ENCODE results near the gene ANGPTL5. TPM values are rescaled to one million over a fixed set of nuclear protein-coding genes. Genes with fewer than 3 reads are reported as not detected.
A peak's percentile ranks its signal among the peaks of the same experiment; 100 is the strongest.
"Not testable (repeated sequence)": the region's sequence is repeated elsewhere in the genome, so short reads cannot be mapped to it uniquely, and the experiment has no call there.

The ANGPTL5 gene
- total and polyA plus RNA-seq, 9 donors = 2.8 to 41.0 (median 16.8) TPM

DNA sequence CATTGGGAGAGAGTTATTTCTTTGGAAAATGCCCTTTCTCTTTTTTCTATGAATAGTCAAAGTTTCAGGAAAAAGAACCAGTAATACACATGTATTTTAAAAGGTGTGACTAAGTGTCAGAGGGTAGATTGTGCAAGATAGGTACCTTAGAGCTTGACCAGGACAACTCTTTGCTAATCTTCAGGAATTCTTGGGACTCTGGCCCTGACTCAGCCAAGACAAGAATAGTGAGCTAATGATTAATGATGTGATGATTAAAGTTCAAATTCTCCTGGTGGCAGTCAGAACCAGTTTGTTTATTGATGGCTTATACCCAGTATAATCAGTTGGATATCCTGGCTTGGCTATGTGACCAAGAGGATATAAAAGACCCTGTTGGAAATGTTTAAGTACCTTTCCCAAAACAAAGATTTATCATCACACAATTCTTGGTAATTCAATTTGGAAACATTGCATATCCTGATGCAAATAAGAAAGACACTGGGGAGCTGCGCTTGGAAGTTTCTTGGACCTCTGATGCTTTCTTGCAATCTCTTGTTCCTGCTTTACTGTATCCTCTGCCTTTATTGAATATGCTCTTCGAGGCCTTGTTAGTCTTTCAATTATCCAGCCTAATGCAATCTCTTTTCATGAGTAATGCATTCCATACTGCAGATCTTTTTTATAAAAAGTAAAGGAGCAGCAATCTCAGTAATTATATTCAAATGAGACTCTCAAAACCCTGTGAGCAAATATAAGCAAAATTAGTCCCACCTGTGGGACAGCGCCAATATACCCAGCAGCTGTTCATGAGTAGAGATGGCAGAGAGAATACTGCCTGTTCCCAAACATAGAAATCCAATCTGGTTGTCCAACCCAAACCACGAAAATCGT, 49.5 kb downstream of the ANGPTL5 start:
- Histone ChIP-seq H3K4me3 (no peak overlapping the region), H3K4me1 (ENCODE audit: insufficient read depth) (peaks cover 4% of the 10 kb centered on the region), H3K36me3 (no peaks in the 10 kb centered on the region), H3K27me3 (no peaks in the 10 kb centered on the region), H3K27ac (no peak overlapping the region), H3K9me3 (no peaks in the 10 kb centered on the region)
- 65 to 77% (median 70%) methylated on average over 5 of the region's 5 CpGs for WGBS, 3 donors
- DNase-seq = no peak
- no peak for TF ChIP-seq EP300 (IDR thresholded peaks at IDR 0.05)
- intact Hi-C loops (cut with DNase I) = loop anchor here in 2 of 4 donors (10.0 kb wide), 2 partner anchors 108 to 138 kb away; no protein-coding TSS in a partner anchor

DNA sequence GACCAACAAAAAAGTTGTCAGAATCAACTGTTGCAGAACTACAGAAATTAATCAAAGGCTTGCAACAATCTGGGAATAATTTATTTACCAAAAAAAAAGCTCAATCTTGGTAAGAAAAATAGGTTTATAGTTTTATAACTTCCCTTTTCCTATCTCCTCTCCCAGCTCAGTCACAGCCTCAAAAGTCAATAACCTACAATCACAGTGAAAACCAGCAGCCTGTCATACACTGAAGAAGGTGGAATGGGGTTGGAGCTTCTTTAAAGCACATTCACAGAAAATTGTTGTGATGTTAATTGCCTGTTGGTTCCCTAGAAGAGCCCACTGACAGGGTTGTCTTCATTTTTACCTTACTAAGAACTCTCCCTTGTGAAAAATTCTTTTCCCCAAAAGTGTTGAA, 52.2 kb downstream of the ANGPTL5 start:
- Histone ChIP-seq H3K4me1 (ENCODE audit: insufficient read depth) (peaks cover 4% of the 10 kb centered on the region), H3K9me3 (no peaks in the 10 kb centered on the region), H3K27me3 (no peaks in the 10 kb centered on the region), H3K4me3 (no peak overlapping the region), H3K27ac (no peak overlapping the region), H3K36me3 (no peaks in the 10 kb centered on the region)
- intact Hi-C loops (cut with DNase I) = loop anchor here in 3 of 4 donors (5.0 to 10.0 kb wide), 3 partner anchors 111 to 148 kb away; no protein-coding TSS in a partner anchor
- no peak for DNase-seq
- TF ChIP-seq POLR2A (IDR thresholded peaks at IDR 0.05) (no peak), EP300 (IDR thresholded peaks at IDR 0.05) (no peak)
- TF ChIP-seq, protein P1, sequence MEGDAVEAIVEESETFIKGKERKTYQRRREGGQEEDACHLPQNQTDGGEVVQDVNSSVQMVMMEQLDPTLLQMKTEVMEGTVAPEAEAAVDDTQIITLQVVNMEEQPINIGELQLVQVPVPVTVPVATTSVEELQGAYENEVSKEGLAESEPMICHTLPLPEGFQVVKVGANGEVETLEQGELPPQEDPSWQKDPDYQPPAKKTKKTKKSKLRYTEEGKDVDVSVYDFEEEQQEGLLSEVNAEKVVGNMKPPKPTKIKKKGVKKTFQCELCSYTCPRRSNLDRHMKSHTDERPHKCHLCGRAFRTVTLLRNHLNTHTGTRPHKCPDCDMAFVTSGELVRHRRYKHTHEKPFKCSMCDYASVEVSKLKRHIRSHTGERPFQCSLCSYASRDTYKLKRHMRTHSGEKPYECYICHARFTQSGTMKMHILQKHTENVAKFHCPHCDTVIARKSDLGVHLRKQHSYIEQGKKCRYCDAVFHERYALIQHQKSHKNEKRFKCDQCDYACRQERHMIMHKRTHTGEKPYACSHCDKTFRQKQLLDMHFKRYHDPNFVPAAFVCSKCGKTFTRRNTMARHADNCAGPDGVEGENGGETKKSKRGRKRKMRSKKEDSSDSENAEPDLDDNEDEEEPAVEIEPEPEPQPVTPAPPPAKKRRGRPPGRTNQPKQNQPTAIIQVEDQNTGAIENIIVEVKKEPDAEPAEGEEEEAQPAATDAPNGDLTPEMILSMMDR (IDR thresholded peaks at IDR 0.05) = no peak

DNA sequence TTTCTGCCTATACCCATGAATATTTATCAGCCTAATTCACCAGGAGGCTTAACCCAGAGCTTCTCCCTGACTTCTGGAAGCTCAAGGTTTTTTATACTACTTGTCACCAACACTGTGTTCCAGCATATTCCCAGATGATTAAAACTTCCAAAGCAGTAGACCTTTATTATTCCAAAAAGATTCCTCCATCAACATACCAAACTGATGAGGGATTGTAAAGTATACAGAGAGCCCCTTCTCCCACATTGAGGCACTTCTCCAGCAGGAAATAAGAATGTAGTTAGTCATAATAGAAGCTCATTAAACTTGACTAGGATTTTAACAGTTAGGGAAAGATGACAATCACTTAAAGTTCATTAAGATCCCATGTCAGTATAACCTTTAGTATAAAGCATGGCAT, 53.0 kb downstream of the ANGPTL5 start:
- peak overlapping the region in 1 of 2 donors; percentile 4 for H3K27ac ChIP-seq
- H3K9me3 ChIP-seq = no peaks in the 10 kb centered on the region
- no peak for DNase-seq
- peaks cover 4% of the 10 kb centered on the region for H3K4me1 ChIP-seq (ENCODE audit: insufficient read depth)
- no peak for TF ChIP-seq POLR2A (IDR thresholded peaks at IDR 0.05)
- intact Hi-C loops (cut with DNase I) = loop anchor here in 3 of 4 donors (5.0 to 10.0 kb wide), 3 partner anchors 111 to 149 kb away; no protein-coding TSS in a partner anchor
- no peaks in the 10 kb centered on the region for H3K27me3 ChIP-seq
- no peaks in the 10 kb centered on the region for H3K36me3 ChIP-seq
- no peak overlapping the region for H3K4me3 ChIP-seq

DNA sequence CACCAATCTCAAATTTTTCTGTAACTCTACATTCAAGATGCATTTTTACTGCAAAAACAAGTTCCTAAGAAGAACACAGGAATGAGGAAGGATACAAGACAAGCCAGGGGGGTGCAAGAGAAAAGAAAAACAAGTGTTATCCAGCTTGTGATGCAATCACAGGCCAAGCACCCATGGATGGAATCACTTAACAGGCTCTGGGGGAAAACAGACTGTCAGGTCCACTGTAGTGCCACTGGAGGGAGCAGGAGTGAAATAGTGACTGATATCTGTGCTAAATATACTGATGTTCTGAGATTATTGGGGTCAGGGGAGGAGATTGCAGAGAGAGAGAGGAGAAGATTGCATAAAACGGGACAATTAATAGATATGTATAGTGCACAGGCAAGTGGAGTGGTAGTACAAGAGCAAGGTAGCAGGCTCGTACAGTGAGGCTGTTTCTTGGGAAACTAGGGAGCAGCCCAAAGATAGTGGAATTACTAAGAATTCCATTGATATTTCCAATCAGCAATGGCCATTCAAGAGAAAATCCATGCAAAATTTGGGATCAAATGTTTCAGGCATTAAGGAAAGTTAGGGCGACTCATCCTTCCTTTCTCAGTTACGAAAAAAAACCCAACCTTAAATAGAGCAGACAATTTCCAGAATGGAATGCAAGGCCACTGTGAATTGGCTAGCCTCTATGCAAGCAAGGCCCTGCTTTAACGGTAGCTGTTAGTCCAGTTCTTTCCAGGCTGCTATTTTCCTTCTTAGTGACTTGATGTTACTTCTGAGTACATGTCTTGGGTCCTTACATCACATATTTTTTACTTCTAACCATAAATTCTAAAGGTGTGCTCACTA, 53.7 kb downstream of the ANGPTL5 start:
- Histone ChIP-seq H3K4me1 (ENCODE audit: insufficient read depth) (peaks cover 4% of the 10 kb centered on the region), H3K36me3 (no peaks in the 10 kb centered on the region), H3K9me3 (no peaks in the 10 kb centered on the region), H3K27me3 (no peaks in the 10 kb centered on the region), H3K4me3 (no peak overlapping the region), H3K27ac (peak overlapping the region in 1 of 2 donors; percentile 4)
- intact Hi-C loops (cut with DNase I) = loop anchor here in 3 of 4 donors (5.0 to 10.0 kb wide), 3 partner anchors 112 to 150 kb away; no protein-coding TSS in a partner anchor
- DNase-seq = peak in 3 of 5 donors; percentile 12 to 36 (median 26)
- TF ChIP-seq POLR2A (IDR thresholded peaks at IDR 0.05) (no peak), EP300 (IDR thresholded peaks at IDR 0.05) (no peak)
- TF ChIP-seq, protein P1 (IDR thresholded peaks at IDR 0.05) = no peak
- 28 to 34% (median 31%) methylated on average over 5 of the region's 5 CpGs for WGBS, 3 donors

DNA sequence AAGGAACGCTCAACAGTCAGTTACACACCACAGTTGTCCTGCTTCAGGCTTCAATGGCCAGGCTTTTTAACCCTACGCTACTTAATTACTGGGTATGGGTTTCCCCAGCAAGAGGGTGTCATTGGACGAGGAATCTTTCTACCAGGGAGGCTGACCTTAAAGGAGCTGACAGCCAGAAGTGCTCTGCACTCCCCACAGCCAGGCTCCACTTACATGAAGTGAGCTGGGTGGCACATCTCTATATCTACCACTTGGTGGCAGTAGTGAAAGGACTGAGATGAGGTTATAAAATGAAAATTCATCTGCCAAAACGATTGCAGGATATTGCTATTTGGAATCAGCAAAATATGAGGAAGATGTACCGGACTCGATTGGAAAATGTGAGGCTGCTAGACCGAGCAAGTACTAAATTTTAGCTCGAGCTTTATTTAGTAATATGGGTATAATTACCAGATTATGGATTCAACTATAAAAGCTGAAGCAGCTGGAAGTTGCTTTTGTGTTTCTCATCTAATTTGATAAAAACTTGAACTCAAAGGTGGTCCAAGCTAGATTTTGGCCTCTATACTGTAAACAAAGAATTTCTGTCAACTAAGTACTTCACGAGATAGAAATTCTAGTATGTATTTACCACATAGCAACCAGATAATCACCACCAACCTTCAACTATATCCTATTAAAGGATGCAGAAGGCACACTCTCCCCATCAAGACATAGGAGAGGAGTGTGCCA, 55.5 kb downstream of the ANGPTL5 start:
- Histone ChIP-seq H3K4me3 (no peak overlapping the region), H3K9me3 (no peaks in the 10 kb centered on the region), H3K27ac (no peak overlapping the region), H3K27me3 (no peaks in the 10 kb centered on the region), H3K4me1 (ENCODE audit: insufficient read depth) (peaks cover 4% of the 10 kb centered on the region), H3K36me3 (no peaks in the 10 kb centered on the region)
- peak; percentile 24 to 54 (median 33) for DNase-seq
- intact Hi-C loops (cut with DNase I) = loop anchor here in 3 of 4 donors (5.0 to 10.0 kb wide), 3 partner anchors 114 to 151 kb away; no protein-coding TSS in a partner anchor
- WGBS, 3 donors = 11 to 15% (median 14%) methylated on average over 9 of the region's 9 CpGs
- TF ChIP-seq, protein P1 (IDR thresholded peaks at IDR 0.05) = peak; percentile 53 to 71 (median 60)
- no peak for TF ChIP-seq POLR2A (IDR thresholded peaks at IDR 0.05)

DNA sequence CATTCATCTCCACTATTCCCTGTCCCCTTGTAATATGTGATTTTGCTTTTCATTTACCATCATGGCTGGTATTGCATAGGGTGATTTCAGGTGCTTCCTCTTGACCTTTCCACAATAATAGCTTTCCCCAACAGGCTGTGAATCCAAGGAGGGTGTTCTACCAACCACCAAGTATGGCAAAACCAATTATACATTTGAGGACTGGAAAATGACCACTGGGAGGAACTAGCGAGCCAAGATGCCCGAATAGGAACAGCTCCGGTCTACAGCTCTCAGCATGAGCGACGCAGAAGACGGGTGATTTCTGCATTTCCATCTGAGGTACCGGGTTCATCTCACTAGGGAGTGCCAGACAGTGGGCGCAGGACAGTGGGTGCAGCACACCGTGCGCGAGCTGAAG, 64.1 kb downstream of the ANGPTL5 start:
- H3K4me3 ChIP-seq; H3K9me3 ChIP-seq; H3K36me3 ChIP-seq; H3K27ac ChIP-seq; intact Hi-C loops (cut with DNase I); H3K27me3 ChIP-seq; H3K4me1 ChIP-seq (ENCODE audit: insufficient read depth); DNase-seq: not testable (repeated sequence)
- WGBS, 3 donors = 81 to 91% (median 84%) methylated on average over 11 of the region's 11 CpGs
